ENCODE measurements around the gene AMN.

GRCh38 chr14:102930753-102931579, 8.5 kb downstream of the AMN start:
- TF ChIP-seq, protein P1, sequence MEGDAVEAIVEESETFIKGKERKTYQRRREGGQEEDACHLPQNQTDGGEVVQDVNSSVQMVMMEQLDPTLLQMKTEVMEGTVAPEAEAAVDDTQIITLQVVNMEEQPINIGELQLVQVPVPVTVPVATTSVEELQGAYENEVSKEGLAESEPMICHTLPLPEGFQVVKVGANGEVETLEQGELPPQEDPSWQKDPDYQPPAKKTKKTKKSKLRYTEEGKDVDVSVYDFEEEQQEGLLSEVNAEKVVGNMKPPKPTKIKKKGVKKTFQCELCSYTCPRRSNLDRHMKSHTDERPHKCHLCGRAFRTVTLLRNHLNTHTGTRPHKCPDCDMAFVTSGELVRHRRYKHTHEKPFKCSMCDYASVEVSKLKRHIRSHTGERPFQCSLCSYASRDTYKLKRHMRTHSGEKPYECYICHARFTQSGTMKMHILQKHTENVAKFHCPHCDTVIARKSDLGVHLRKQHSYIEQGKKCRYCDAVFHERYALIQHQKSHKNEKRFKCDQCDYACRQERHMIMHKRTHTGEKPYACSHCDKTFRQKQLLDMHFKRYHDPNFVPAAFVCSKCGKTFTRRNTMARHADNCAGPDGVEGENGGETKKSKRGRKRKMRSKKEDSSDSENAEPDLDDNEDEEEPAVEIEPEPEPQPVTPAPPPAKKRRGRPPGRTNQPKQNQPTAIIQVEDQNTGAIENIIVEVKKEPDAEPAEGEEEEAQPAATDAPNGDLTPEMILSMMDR (IDR thresholded peaks at IDR 0.05) = no peak
- no peak for TF ChIP-seq POLR2A (IDR thresholded peaks at IDR 0.05)

Measured in ovary (tissue), 3 donors.